ENCODE data around the gene ZNF280A.

The ZNF280A gene

GRCh38 chr22:22520020-22520656 is at the start of gene ZNF280A:
Gene ZNF280A, minus strand, starts transcription at chr22:22520270. Its CDS starts 4,640 bp downstream, at chr22:22515630.
- no peak for DNase-seq (ENCODE audit: low spot score)

- no peak for DNase-seq (ENCODE audit: low spot score)
Measured at GRCh38 chr22:22569218-22569617, 49.1 kb upstream of the ZNF280A start.

GRCh38 chr22:22565981-22566380 is 45.9 kb upstream of the ZNF280A start:
- no peak for DNase-seq (ENCODE audit: low spot score)

- no peak for DNase-seq (ENCODE audit: low spot score)
Measured at GRCh38 chr22:22558972-22559603, 39.0 kb upstream of the ZNF280A start, which contains the start of gene PRAME. Gene PRAME, minus strand, starts transcription at chr22:22559265. Its CDS starts 2,433 bp downstream, at chr22:22556832.

- DNase-seq (ENCODE audit: low spot score), result no peak
Measured at GRCh38 chr22:22558071-22558971, 38.3 kb upstream of the ZNF280A start.

- no peak for DNase-seq (ENCODE audit: low spot score)
Measured at GRCh38 chr22:22556995-22557925, 37.2 kb upstream of the ZNF280A start.

- no peak for DNase-seq (ENCODE audit: low spot score)
Measured at GRCh38 chr22:22556578-22556977, 36.5 kb upstream of the ZNF280A start.

GRCh38 chr22:22555596-22555995 is 35.5 kb upstream of the ZNF280A start:
- DNase-seq (ENCODE audit: low spot score), result no peak

- DNase-seq (ENCODE audit: low spot score), result no peak
Measured at GRCh38 chr22:22554587-22555284, 34.7 kb upstream of the ZNF280A start.

GRCh38 chr22:22553735-22554586 is 33.9 kb upstream of the ZNF280A start:
- DNase-seq (ENCODE audit: low spot score), result no peak

GRCh38 chr22:22553141-22553540 is 33.1 kb upstream of the ZNF280A start:
- no peak for DNase-seq (ENCODE audit: low spot score)

- no peak for DNase-seq (ENCODE audit: low spot score)
Measured at GRCh38 chr22:22552630-22553029, 32.6 kb upstream of the ZNF280A start.

- DNase-seq (ENCODE audit: low spot score), result no peak
Measured at GRCh38 chr22:22550789-22551434, 30.8 kb upstream of the ZNF280A start.

- no peak for DNase-seq (ENCODE audit: low spot score)
Measured at GRCh38 chr22:22548910-22549309, 28.8 kb upstream of the ZNF280A start.

- no peak for DNase-seq (ENCODE audit: low spot score)
Measured at GRCh38 chr22:22548317-22548716, 28.2 kb upstream of the ZNF280A start.

- no peak for DNase-seq (ENCODE audit: low spot score)
Measured at GRCh38 chr22:22547692-22548300, 27.7 kb upstream of the ZNF280A start.

GRCh38 chr22:22547226-22547625 is 27.2 kb upstream of the ZNF280A start:
- DNase-seq (ENCODE audit: low spot score), result no peak

GRCh38 chr22:22546490-22546889 is 26.4 kb upstream of the ZNF280A start:
- DNase-seq (ENCODE audit: low spot score), result no peak

- DNase-seq (ENCODE audit: low spot score), result no peak
Measured at GRCh38 chr22:22545084-22545483, 25.0 kb upstream of the ZNF280A start.

Data from left forelimb (tissue), 1 donor.